SK-N-SH (cell line): ENCODE results near the gene ACTR1A.

ENCODE experiments used
- CHD2 ChIP-seq: fragments of 150-350 bp; IDR thresholded peaks from 2 replicates; pipeline ENCODE4 v1.6.1; 2018; ENCODE audit warnings: low read length; ENCODE audit not compliant: partially characterized antibody
- GATA2 ChIP-seq: sonication (generic); formaldehyde crosslinking; IDR thresholded peaks from 2 replicates; pipeline ENCODE4 v1.5.0; 2020; ENCODE audit warnings: mild to moderate bottlenecking, missing genetic modification reagents
- POLR2AphosphoS5 ChIP-seq: IDR thresholded peaks from 2 replicates; pipeline ENCODE4 v1.6.1; 2012; ENCODE audit warnings: low read depth, low read length
- RFX5 ChIP-seq: IDR thresholded peaks from 2 replicates; pipeline ENCODE4 v1.6.1; 2012; ENCODE audit warnings: mild to moderate bottlenecking, improper control_type of control experiment, low read length
- TF ChIP-seq, protein P1 (sequence below): fragments of 200-600 bp; sonication (generic); IDR thresholded peaks from 2 replicates; pipeline ENCODE4 v1.6.1; 2017; ENCODE audit warnings: antibody characterized with exemption, mild to moderate bottlenecking, moderate library complexity

DNA sequence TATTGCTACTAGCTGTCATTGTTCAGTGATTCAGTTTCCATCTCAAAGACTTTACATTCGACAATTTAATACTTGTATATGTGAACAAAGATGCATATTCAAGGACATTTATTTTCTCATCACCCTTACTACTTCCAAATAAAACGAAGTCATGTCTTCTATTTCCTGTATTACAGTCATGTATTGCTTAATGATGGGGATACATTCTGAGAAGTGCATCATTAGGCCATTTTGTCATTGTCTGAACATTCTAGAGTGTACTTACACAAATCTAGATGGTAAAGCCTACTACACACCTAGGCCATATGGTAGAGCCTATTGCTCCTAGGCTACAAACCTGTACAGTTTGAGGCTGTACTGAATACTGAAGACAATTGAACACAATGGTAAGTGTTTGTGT is 57.7 kb downstream of the ACTR1A start:
- TF ChIP-seq CHD2 (no peak), POLR2AphosphoS5 (no peak), RFX5 (no peak), GATA2 (no peak)
- TF ChIP-seq, protein P1, sequence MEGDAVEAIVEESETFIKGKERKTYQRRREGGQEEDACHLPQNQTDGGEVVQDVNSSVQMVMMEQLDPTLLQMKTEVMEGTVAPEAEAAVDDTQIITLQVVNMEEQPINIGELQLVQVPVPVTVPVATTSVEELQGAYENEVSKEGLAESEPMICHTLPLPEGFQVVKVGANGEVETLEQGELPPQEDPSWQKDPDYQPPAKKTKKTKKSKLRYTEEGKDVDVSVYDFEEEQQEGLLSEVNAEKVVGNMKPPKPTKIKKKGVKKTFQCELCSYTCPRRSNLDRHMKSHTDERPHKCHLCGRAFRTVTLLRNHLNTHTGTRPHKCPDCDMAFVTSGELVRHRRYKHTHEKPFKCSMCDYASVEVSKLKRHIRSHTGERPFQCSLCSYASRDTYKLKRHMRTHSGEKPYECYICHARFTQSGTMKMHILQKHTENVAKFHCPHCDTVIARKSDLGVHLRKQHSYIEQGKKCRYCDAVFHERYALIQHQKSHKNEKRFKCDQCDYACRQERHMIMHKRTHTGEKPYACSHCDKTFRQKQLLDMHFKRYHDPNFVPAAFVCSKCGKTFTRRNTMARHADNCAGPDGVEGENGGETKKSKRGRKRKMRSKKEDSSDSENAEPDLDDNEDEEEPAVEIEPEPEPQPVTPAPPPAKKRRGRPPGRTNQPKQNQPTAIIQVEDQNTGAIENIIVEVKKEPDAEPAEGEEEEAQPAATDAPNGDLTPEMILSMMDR, result no peak
